A172 (cell line): Measurements from ENCODE around the gene GPRC5C. TPM values are rescaled to one million over a fixed set of nuclear protein-coding genes. Genes with fewer than 3 reads are reported as not detected.

Experiments used
- DNase-seq: peaks from one replicate; pipeline ENCODE4 v3.0.0-alpha.2; 2015; ENCODE audit warnings: low spot score
- total RNA-seq: library from RNA; depleted of rRNA; stranded (reverse); fragments of >200 nt; shearing (Covaris generic); gene quantifications from 2 replicates; pipeline ENCODE4 v1.2.3, GENCODE V29; 2014

The GPRC5C gene
- total RNA-seq, 1 experiment from 2014 or later, result 2.7 TPM

GRCh38 chr17:74407384-74407783 is 24.5 kb upstream of the GPRC5C start:
- DNase-seq, result no peak

- DNase-seq, result peak; percentile 49
Observed at GRCh38 chr17:74408262-74408661, 23.6 kb upstream of the GPRC5C start.

- no peak for DNase-seq
Observed at GRCh38 chr17:74408815-74409214, 23.1 kb upstream of the GPRC5C start.

- DNase-seq, result no peak
Observed at GRCh38 chr17:74410001-74410443, 21.9 kb upstream of the GPRC5C start.

- DNase-seq, result no peak
Observed at GRCh38 chr17:74412581-74412980, 19.3 kb upstream of the GPRC5C start.

- no peak for DNase-seq
Observed at GRCh38 chr17:74413491-74413890, 18.4 kb upstream of the GPRC5C start.

- no peak for DNase-seq
Observed at GRCh38 chr17:74414510-74414909, 17.4 kb upstream of the GPRC5C start.

GRCh38 chr17:74415608-74416396 is 16.1 kb upstream of the GPRC5C start:
- DNase-seq, result no peak

GRCh38 chr17:74417178-74418045 is 14.5 kb upstream of the GPRC5C start:
- peak; percentile 82 for DNase-seq

- DNase-seq, result no peak
Observed at GRCh38 chr17:74419928-74420411, 11.9 kb upstream of the GPRC5C start.

GRCh38 chr17:74424117-74424516 is 7.8 kb upstream of the GPRC5C start:
- no peak for DNase-seq

GRCh38 chr17:74424657-74425056 is 7.2 kb upstream of the GPRC5C start:
- no peak for DNase-seq

- no peak for DNase-seq
Observed at GRCh38 chr17:74426551-74427047, 5.3 kb upstream of the GPRC5C start.

GRCh38 chr17:74427048-74427762 is 4.7 kb upstream of the GPRC5C start:
- no peak for DNase-seq

- DNase-seq, result no peak
Observed at GRCh38 chr17:74427763-74428153, 4.1 kb upstream of the GPRC5C start.

GRCh38 chr17:74429604-74430384 is 2.1 kb upstream of the GPRC5C start:
- no peak for DNase-seq

GRCh38 chr17:74430385-74430705 is 1.5 kb upstream of the GPRC5C start:
- DNase-seq, result no peak

GRCh38 chr17:74430706-74431567 is 951 bp upstream of the GPRC5C start:
- DNase-seq, result peak; percentile 85

GRCh38 chr17:74432424-74432690 is 469 bp downstream of the GPRC5C start:
- DNase-seq, result no peak

- no peak for DNase-seq
Observed at GRCh38 chr17:74432766-74433391, 991 bp downstream of the GPRC5C start.
